K562 (cell line): ENCODE measurements around the gene SDK1. TPM values are rescaled to one million over a fixed set of nuclear protein-coding genes. Genes with fewer than 3 reads are reported as not detected.

Experiments used
- ATAC-seq: fragments of 200-7000 bp; cut with Tn5 transposase; 3 replicates; pipeline ENCODE4 v1.9.1; 2020; ENCODE audit warnings: moderate library complexity
- BruUV-seq: library from RNA; stranded (reverse); fragments of 400-500 nt; replicated peaks from 2 replicates; lab custom pipeline; 2021; lab: Mats Ljungman, UMichigan
- CTCF ChIA-PET: fragments of 300-600 bp; formaldehyde crosslinking; extraction: SDS; loops from one replicate; lab custom pipeline; 2021; ENCODE audit warnings: low intra/inter-chr PET ratio; lab: Yijun Ruan, JAX
- POLR2A ChIA-PET: fragments of 300-600, 350-650 bp; sonication (Branson Sonifier 250); formaldehyde crosslinking; extraction: SDS; loops from one replicate; lab custom pipeline; 2021; ENCODE audit warnings: antibody characterized with exemption, inconsistent platforms; lab: Yijun Ruan, JAX
- DNase-seq, 4 experiments: peaks; one replicate each; pipeline versions ENCODE4 v3.0.0 to v3.0.0-alpha.2; 2011 to 2018; ENCODE audit warnings: low spot score in 3 of 4, mixed read lengths in 3 of 4; ENCODE audit errors: extremely low read depth in 1 of 4
- FAIRE-seq: peaks from 2 replicates; lab custom pipeline; 2011; peaks lifted over from hg19 to GRCh38; lab: Jason Lieb, UNC
- H2AFZ ChIP-seq: 2 replicates; pipeline ENCODE4 v1.6.0; 2011; ENCODE audit warnings: low read depth, low read length, control low read depth, inconsistent platforms
- H3K27ac ChIP-seq: fragments of 200-600 bp; 3 replicates; pipeline ENCODE4 v1.8.0; 2011; ENCODE audit warnings: low read depth, mild to moderate bottlenecking, control low read depth, inconsistent platforms, low read length, moderate library complexity, mixed read lengths; ENCODE audit errors: extremely low read depth
- H3K27me3 ChIP-seq, 2 experiments: fragments of 300-600 bp in 1 of 2; 2 replicates in 1 of 2; 3 replicates in 1 of 2; pipeline versions ENCODE4 v1.6.0 to v1.8.0; 2011; ENCODE audit warnings: inconsistent platforms in 2 of 2, low read length in 2 of 2, mild to moderate bottlenecking in 1 of 2, mixed read lengths in 1 of 2, moderate library complexity in 1 of 2; ENCODE audit not compliant: control insufficient read depth in 2 of 2, insufficient read depth in 2 of 2
- H3K36me3 ChIP-seq: fragments of 300-600 bp; 3 replicates; pipeline ENCODE4 v1.8.0; 2011; ENCODE audit warnings: mild to moderate bottlenecking, low read length, inconsistent platforms; ENCODE audit not compliant: control insufficient read depth, insufficient read depth
- H3K4me1 ChIP-seq, 2 experiments: fragments of 200-600 bp in 1 of 2; replicated peaks in 1 of 2; 2 replicates in 1 of 2; 3 replicates in 1 of 2; pipeline versions ENCODE4 v1.5.1 to v1.8.0; 2011; ENCODE audit warnings: inconsistent platforms in 2 of 2, low read length in 2 of 2, mild to moderate bottlenecking in 1 of 2, mixed read lengths in 1 of 2, moderate library complexity in 1 of 2; ENCODE audit not compliant: control insufficient read depth in 2 of 2, insufficient read depth in 2 of 2
- H3K4me2 ChIP-seq: 2 replicates; pipeline ENCODE4 v1.6.1; 2011; ENCODE audit warnings: low read length, control low read depth, inconsistent platforms, mixed read lengths; ENCODE audit not compliant: insufficient read depth
- H3K4me3 ChIP-seq: fragments of 200-600 bp; sonication (generic), shearing (Covaris generic); 2 replicates; pipeline ENCODE4 v1.5.1; 2016; ENCODE audit warnings: control low read depth, inconsistent platforms
- H3K79me2 ChIP-seq: fragments of 200-600 bp; 3 replicates; pipeline ENCODE4 v1.8.0; 2011; ENCODE audit warnings: low read length, inconsistent platforms; ENCODE audit not compliant: control insufficient read depth, insufficient read depth
- H3K9ac ChIP-seq, 2 experiments: 2 replicates each; pipeline versions ENCODE4 v1.6.0 to v1.6.1; 2011; ENCODE audit warnings: low read depth in 2 of 2, low read length in 2 of 2, control low read depth in 1 of 2, inconsistent platforms in 1 of 2, mild to moderate bottlenecking in 1 of 2, mixed read lengths in 1 of 2; ENCODE audit not compliant: insufficient read depth in 1 of 2
- H3K9me1 ChIP-seq: one replicate; pipeline ENCODE4 v1.6.0; 2011; ENCODE audit warnings: inconsistent platforms, mild to moderate bottlenecking, low read length, moderate library complexity; ENCODE audit not compliant: control insufficient read depth, insufficient read depth
- H3K9me3 ChIP-seq: replicated peaks from 2 replicates; pipeline ENCODE4 v1.5.1; 2011; ENCODE audit warnings: low read depth, low read length, inconsistent platforms; ENCODE audit not compliant: control insufficient read depth, insufficient read depth
- H4K20me1 ChIP-seq: replicated peaks from 2 replicates; pipeline ENCODE4 v1.6.1; 2011; ENCODE audit warnings: low read length, inconsistent platforms, mixed read lengths; ENCODE audit not compliant: control insufficient read depth, insufficient read depth
- BACH1 ChIP-seq: fragments of 200-800 bp; sonication (Bioruptor generic); IDR thresholded peaks from 2 replicates; pipeline ENCODE4 v1.6.1; 2016; ENCODE audit warnings: missing genetic modification characterization, missing compliant biosample characterization
- FIP1L1 ChIP-seq: fragments of 200-400 bp; formaldehyde crosslinking; IDR thresholded peaks from 2 replicates; pipeline ENCODE4 v1.6.1; 2018; ENCODE audit warnings: mild to moderate bottlenecking, low read depth, low read length; ENCODE audit not compliant: poor library complexity, severe bottlenecking
- FUS ChIP-seq: fragments of 200-400 bp; formaldehyde crosslinking; optimal IDR thresholded peaks from 2 replicates; pipeline ENCODE3; 2017; ENCODE audit warnings: low read depth, low read length
- HDAC6 ChIP-seq: IDR thresholded peaks from 2 replicates; pipeline ENCODE4 v1.6.1; 2012; ENCODE audit warnings: low read depth, mild to moderate bottlenecking, control low read depth, inconsistent platforms, low read length, moderate library complexity
- JUN ChIP-seq, 2 experiments: sonication (generic) in 1 of 2; formaldehyde crosslinking in 1 of 2; IDR thresholded peaks; 2 replicates each; pipeline versions ENCODE4 v1.6.1 to v1.8.0; 2012 to 2022; ENCODE audit warnings: borderline replicate concordance in 2 of 2, mild to moderate bottlenecking in 2 of 2, improper control_type of control experiment in 1 of 2, low read depth in 1 of 2, low read length in 1 of 2, missing genetic modification reagents in 1 of 2
- KAT2B ChIP-seq: IDR thresholded peaks from one replicate; pipeline ENCODE4 v1.6.1; 2012; ENCODE audit warnings: low read depth, mild to moderate bottlenecking, control low read depth, inconsistent platforms, low read length, moderate library complexity
- PHB ChIP-seq: fragments of 250-450 bp; sonication (Bioruptor Pico); IDR thresholded peaks from 2 replicates; pipeline ENCODE4 v1.5.0; 2021
- POLR2AphosphoS5 ChIP-seq: IDR thresholded peaks from 2 replicates; pipeline ENCODE4 v1.6.1; 2011; ENCODE audit warnings: mild to moderate bottlenecking, low read depth, low read length, moderate library complexity; ENCODE audit not compliant: control insufficient read depth, insufficient read depth
- POLR3A ChIP-seq: IDR thresholded peaks from 2 replicates; pipeline ENCODE4 v1.6.1; 2011; ENCODE audit warnings: borderline replicate concordance, mild to moderate bottlenecking, moderate library complexity; ENCODE audit not compliant: insufficient read length, insufficient read depth; ENCODE audit errors: extremely low read depth
- PRPF4 ChIP-seq: fragments of 200-400 bp; formaldehyde crosslinking; IDR thresholded peaks from one replicate; pipeline ENCODE4 v1.6.1; 2017; ENCODE audit warnings: low read length, low read depth, mild to moderate bottlenecking; ENCODE audit not compliant: insufficient read depth, poor library complexity, severe bottlenecking
- PTTG1 ChIP-seq: fragments of 450-650 bp; IDR thresholded peaks from 2 replicates; pipeline ENCODE4 v1.6.1; 2016; ENCODE audit warnings: low read depth, mild to moderate bottlenecking, missing genetic modification characterization, missing compliant biosample characterization
- TCF15 ChIP-seq: fragments of 250-450 bp; sonication (Bioruptor Pico); IDR thresholded peaks from 2 replicates; pipeline ENCODE4 v1.8.0; 2022; ENCODE audit warnings: moderate library complexity, mild to moderate bottlenecking, inconsistent platforms
- TRIM28 ChIP-seq: fragments of 450-650 bp; IDR thresholded peaks from 2 replicates; pipeline ENCODE4 v1.6.1; 2017
- ZFP1 ChIP-seq: fragments of 450-650 bp; formaldehyde crosslinking; IDR thresholded peaks from 2 replicates; pipeline ENCODE4 v1.4.0; 2020; ENCODE audit warnings: mild to moderate bottlenecking, mixed read lengths
- ZNF146 ChIP-seq: IDR thresholded peaks from one replicate; pipeline ENCODE4 v1.6.1; 2018; ENCODE audit warnings: missing compliant biosample characterization; ENCODE audit not compliant: unreplicated experiment
- ZNF197 ChIP-seq: fragments of 200-800 bp; sonication (Bioruptor generic); IDR thresholded peaks from 2 replicates; pipeline ENCODE4 v1.6.1; 2016; ENCODE audit warnings: low read depth, missing genetic modification characterization, missing compliant biosample characterization
- ZNF311 ChIP-seq: fragments of 250-450 bp; sonication (Bioruptor Pico); IDR thresholded peaks from 2 replicates; pipeline ENCODE4 v1.4.0; 2020; ENCODE audit warnings: mild to moderate bottlenecking, moderate library complexity
- ZNF695 ChIP-seq: fragments of 450-650 bp; formaldehyde crosslinking; IDR thresholded peaks from 2 replicates; pipeline ENCODE4 v1.4.0; 2020; ENCODE audit warnings: mild to moderate bottlenecking, moderate library complexity
- ZNF696 ChIP-seq: fragments of 250-450 bp; sonication (Bioruptor Pico); conservative IDR thresholded peaks from 2 replicates; pipeline ENCODE4 v1.4.0; 2020; ENCODE audit warnings: mild to moderate bottlenecking, moderate library complexity
- WGBS: fragments of 100-300 bp; shearing (Covaris generic); methylation state at CpG from one replicate; pipeline ENCODE4 v1.1.6; 2016; ENCODE audit warnings: low coverage, mixed read lengths; ENCODE audit not compliant: insufficient coverage; ENCODE audit errors: missing lambda C conversion rate; 5-methylcytosine and 5-hydroxymethylcytosine counted together
- in situ Hi-C: fragments of 300-500 bp; cut with MboI; formaldehyde crosslinking; loops from 4 replicates; pipeline ENCODE4 v1.15.0; 2018; ENCODE audit warnings: inconsistent platforms, mixed read lengths
- intact Hi-C: fragments of 100-400 bp; cut with micrococcal nuclease; formaldehyde crosslinking; loops from 2 replicates; pipeline ENCODE4 v1.14.2; 2022
- polyA plus RNA-seq, 8 experiments: library from polyadenylated mRNA; depleted of rRNA in 4 of 8; stranded (reverse) in 5 of 8; unstranded in 3 of 8; fragments of >200 nt; fragmentation: Nextera tagmentation in 2 of 8; fragmentation: Illumina TruSeq in 1 of 8; extraction: Ambion mirVana in 2 of 8; extraction: Trizol in 1 of 8; gene quantifications; 2 replicates each; pipeline versions ENCODE4 v1.2.1 to v1.2.3, GENCODE V29; 2011 to 2014; ENCODE audit warnings: inconsistent platforms in 1 of 8, missing spikeins in 1 of 8
- total RNA-seq, 7 experiments: library from RNA; depleted of rRNA in 6 of 7; stranded (reverse); fragments of >200 nt in 6 of 7; fragmentation: Illumina TruSeq in 2 of 7; extraction: Trizol in 2 of 7; gene quantifications; 2 replicates each; pipeline versions ENCODE4 v1.2.1 to v1.2.3, GENCODE V29; 2011 to 2021; ENCODE audit warnings: low replicate concordance in 1 of 7

The SDK1 gene
- total and polyA plus RNA-seq, 9 of the 15 experiments (the other 6 are each of a cell fraction or from before 2014, with no cell fraction given): 0.16 TPM; not detected in 8

- ATAC-seq (no peak), DNase-seq (no peak), FAIRE-seq (no peak)
- 0% methylated on average over 6 of the region's 6 CpGs for WGBS
- Histone ChIP-seq H3K79me2 (no peaks in the 10 kb centered on the region), H3K36me3 (no peaks in the 10 kb centered on the region), H3K4me1 (no peaks in the 10 kb centered on the region), H3K9ac (no peak overlapping the region), H2AFZ (no peak overlapping the region), H3K27ac (no peak overlapping the region), H3K4me3 (no peak overlapping the region), H3K4me2 (no peak overlapping the region), H3K9me1 (no peaks in the 10 kb centered on the region), H3K9me3 (no peaks in the 10 kb centered on the region)
- CTCF ChIA-PET: no interaction called here
- no TSS peak for BruUV-seq
- in situ Hi-C loops: no loop called here
- POLR2A ChIA-PET: interaction anchor here (0.6 kb wide), 1 partner anchor 429 kb away, joined by 3 read pairs; no protein-coding TSS in a partner anchor
- no peak for TF ChIP-seq KAT2B
- TF ChIP-seq ZNF197 (CRISPR knock-in tag): no peak
- TF ChIP-seq PRPF4: no peak
- TF ChIP-seq JUN (IDR thresholded peaks at IDR 0.05; ENCODE audit: borderline replicate concordance, low read depth, low read length): no peak
- TF ChIP-seq JUN (CRISPR knock-in tag; IDR thresholded peaks at IDR 0.05; ENCODE audit: borderline replicate concordance): no peak
- TF ChIP-seq ZFP1 (CRISPR knock-in tag): no peak
- no peak for TF ChIP-seq ZNF695 (CRISPR knock-in tag)
- TF ChIP-seq HDAC6: no peak
- TF ChIP-seq ZNF311: no peak
- TF ChIP-seq TRIM28: no peak
- no peak for TF ChIP-seq PHB
- no peak for TF ChIP-seq ZNF696 (CRISPR knock-in tag)
- no peak for TF ChIP-seq TCF15 (CRISPR knock-in tag)
- TF ChIP-seq POLR3A: no peak
- TF ChIP-seq FUS: no peak
- no peak for TF ChIP-seq POLR2AphosphoS5
- no peak for TF ChIP-seq ZNF146 (CRISPR knock-in tag)
- no peak for TF ChIP-seq PTTG1 (tag)
- no peak for TF ChIP-seq BACH1 (tag)
- TF ChIP-seq FIP1L1: no peak
- TF ChIP-seq, all 486 proteins: peak for 0
- no peaks in the 10 kb centered on the region for H4K20me1 ChIP-seq
- H3K27me3 ChIP-seq: no peaks in the 10 kb centered on the region; a peak in 2 of 5 replicates
- intact Hi-C loops: no loop called here
Measured at GRCh38 chr7:3573151-3573550, 272.1 kb downstream of the SDK1 start.
